ENCODE data around the gene ATRIP.

- TF ChIP-seq POLR2AphosphoS5 (IDR thresholded peaks at IDR 0.05) (no peak), POLR2A (IDR thresholded peaks at IDR 0.05) (no peak), CTCF (IDR thresholded peaks at IDR 0.05) (no peak)
Measured at GRCh38 chr3:48477959-48478520, 31.5 kb downstream of the ATRIP start.

Data from breast epithelium (tissue), 3 donors.